ENCODE measurements around the gene RAB27B.

- TF ChIP-seq CTCF (conservative IDR thresholded peaks at IDR 0.05) = no peak
- no peak for TF ChIP-seq ZFX (IDR thresholded peaks at IDR 0.05)
Measured at GRCh38 chr18:54918060-54918459, 89.8 kb downstream of the RAB27B start.

All from C4-2B (cell line).